HG02973 (cell line): ENCODE results near the gene SAMD14.
"Not testable (repeated sequence)": the region's sequence is repeated elsewhere in the genome, so short reads cannot be mapped to it uniquely, and the experiment has no call there.

Source experiments
- ATAC-seq: cut with Tn5 transposase; IDR thresholded peaks from one replicate; pipeline ENCODE4 v1.9.1; 2021; ENCODE audit warnings: moderate library complexity; ENCODE audit not compliant: unreplicated experiment

The SAMD14 gene

GRCh38 chr17:50076591-50077235 is 53.2 kb downstream of the SAMD14 start:
- no peak for ATAC-seq

GRCh38 chr17:50076221-50076590 is 53.8 kb downstream of the SAMD14 start:
- ATAC-seq: no peak

- no peak for ATAC-seq
These were observed 54.4 kb downstream of the SAMD14 start for GRCh38 chr17:50075446-50076032.

GRCh38 chr17:50074227-50074626 is 55.7 kb downstream of the SAMD14 start:
- ATAC-seq: no peak

GRCh38 chr17:50072925-50073324 is 57.0 kb downstream of the SAMD14 start:
- no peak for ATAC-seq

- ATAC-seq: no peak
These were observed 57.8 kb downstream of the SAMD14 start for GRCh38 chr17:50072130-50072529.

- ATAC-seq: no peak
These were observed 58.3 kb downstream of the SAMD14 start for GRCh38 chr17:50071692-50072091.

GRCh38 chr17:50070908-50071680 is 58.9 kb downstream of the SAMD14 start:
- no peak for ATAC-seq

- ATAC-seq: no peak
These were observed 62.0 kb downstream of the SAMD14 start for GRCh38 chr17:50067996-50068395.

- no peak for ATAC-seq
These were observed 63.0 kb downstream of the SAMD14 start for GRCh38 chr17:50066995-50067394.

- no peak for ATAC-seq
These were observed 64.9 kb downstream of the SAMD14 start for GRCh38 chr17:50065056-50065455.

GRCh38 chr17:50064253-50065001 is 65.5 kb downstream of the SAMD14 start:
- no peak for ATAC-seq

GRCh38 chr17:50063561-50064252 is 66.3 kb downstream of the SAMD14 start:
- ATAC-seq: no peak

GRCh38 chr17:50062293-50063243 is 67.4 kb downstream of the SAMD14 start:
- no peak for ATAC-seq

GRCh38 chr17:50061713-50062045 is 68.3 kb downstream of the SAMD14 start:
- not testable (repeated sequence) for ATAC-seq

GRCh38 chr17:50060951-50061712 is 68.8 kb downstream of the SAMD14 start:
- ATAC-seq: no peak
